Measurements from ENCODE around the gene DLGAP1.

- TF ChIP-seq, protein P1, sequence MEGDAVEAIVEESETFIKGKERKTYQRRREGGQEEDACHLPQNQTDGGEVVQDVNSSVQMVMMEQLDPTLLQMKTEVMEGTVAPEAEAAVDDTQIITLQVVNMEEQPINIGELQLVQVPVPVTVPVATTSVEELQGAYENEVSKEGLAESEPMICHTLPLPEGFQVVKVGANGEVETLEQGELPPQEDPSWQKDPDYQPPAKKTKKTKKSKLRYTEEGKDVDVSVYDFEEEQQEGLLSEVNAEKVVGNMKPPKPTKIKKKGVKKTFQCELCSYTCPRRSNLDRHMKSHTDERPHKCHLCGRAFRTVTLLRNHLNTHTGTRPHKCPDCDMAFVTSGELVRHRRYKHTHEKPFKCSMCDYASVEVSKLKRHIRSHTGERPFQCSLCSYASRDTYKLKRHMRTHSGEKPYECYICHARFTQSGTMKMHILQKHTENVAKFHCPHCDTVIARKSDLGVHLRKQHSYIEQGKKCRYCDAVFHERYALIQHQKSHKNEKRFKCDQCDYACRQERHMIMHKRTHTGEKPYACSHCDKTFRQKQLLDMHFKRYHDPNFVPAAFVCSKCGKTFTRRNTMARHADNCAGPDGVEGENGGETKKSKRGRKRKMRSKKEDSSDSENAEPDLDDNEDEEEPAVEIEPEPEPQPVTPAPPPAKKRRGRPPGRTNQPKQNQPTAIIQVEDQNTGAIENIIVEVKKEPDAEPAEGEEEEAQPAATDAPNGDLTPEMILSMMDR (IDR thresholded peaks at IDR 0.05): no peak
- no peak for TF ChIP-seq ZFX (IDR thresholded peaks at IDR 0.05; ENCODE audit: borderline replicate concordance)
These were observed 640.3 kb downstream of the DLGAP1 start for GRCh38 chr18:3814816-3815215.
